D341Med (cell line): ENCODE data around the gene LYPD6B.

ENCODE experiments used
- DNase-seq: peaks from one replicate; pipeline ENCODE4 v3.0.0; 2012; ENCODE audit warnings: low spot score

LYPD6B gene

DNA sequence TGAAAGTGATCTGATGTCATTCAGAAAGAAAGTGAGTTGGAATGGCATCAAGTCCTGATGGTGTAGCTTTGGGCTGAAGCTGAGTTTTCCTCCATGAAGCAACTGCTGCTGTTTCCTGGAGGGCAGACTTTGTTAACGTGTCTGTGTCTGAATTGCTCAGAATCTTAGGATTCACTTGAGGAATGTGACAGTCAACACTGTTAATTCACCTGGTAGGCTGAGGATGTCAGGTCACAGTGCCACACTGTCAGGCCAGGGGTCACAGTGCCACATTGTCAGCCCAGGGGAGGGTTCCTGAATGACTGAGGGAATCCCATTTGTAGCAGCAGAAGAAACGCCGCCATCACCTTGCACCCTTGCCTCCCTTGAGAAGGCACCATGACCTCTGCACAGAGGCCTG, 39.4 kb downstream of the LYPD6B start:
- no peak for DNase-seq

DNA sequence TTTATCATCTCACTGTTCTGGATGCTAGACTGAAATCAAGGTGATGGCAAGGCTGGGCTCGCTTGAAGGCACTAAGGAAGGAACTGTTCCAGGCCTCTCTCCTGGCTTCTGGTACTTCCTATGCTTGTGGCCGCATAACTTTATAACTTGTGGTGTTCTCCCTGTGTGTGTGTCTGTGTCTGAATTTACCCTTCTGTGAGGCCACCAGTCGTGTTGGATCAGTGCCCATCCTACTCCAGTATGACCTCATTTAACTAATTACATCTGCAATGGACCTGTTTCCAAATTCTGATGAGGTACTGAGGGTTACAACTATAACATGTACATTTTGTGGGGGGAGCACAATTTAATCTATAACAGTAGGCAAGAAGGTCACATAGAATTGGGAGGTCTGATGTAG, 41.6 kb downstream of the LYPD6B start:
- no peak for DNase-seq

GRCh38 chr2:149080971-149081370, 42.5 kb downstream of the LYPD6B start:
- no peak for DNase-seq

GRCh38 chr2:149082079-149082478, 43.6 kb downstream of the LYPD6B start:
- DNase-seq, result no peak

DNA sequence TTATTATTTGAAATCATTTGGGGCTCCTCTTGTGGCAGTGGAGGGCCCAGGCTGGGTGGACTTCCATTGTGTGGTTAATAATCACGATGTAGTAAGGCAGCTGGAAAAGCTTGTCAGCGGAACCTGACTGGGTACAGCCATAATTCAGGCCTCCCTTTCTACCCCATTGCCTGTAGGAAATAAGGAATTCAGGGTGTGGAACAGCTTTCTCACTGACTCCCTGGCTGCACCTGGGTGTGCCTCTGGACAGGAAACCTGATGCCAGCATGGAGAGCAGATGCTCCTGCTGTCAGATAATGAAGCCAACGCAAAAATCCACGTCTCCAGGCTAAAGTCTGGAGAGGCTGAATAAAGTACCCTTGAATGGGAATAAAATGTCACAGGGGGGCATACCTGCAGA, 44.2 kb downstream of the LYPD6B start:
- DNase-seq, result no peak

DNA sequence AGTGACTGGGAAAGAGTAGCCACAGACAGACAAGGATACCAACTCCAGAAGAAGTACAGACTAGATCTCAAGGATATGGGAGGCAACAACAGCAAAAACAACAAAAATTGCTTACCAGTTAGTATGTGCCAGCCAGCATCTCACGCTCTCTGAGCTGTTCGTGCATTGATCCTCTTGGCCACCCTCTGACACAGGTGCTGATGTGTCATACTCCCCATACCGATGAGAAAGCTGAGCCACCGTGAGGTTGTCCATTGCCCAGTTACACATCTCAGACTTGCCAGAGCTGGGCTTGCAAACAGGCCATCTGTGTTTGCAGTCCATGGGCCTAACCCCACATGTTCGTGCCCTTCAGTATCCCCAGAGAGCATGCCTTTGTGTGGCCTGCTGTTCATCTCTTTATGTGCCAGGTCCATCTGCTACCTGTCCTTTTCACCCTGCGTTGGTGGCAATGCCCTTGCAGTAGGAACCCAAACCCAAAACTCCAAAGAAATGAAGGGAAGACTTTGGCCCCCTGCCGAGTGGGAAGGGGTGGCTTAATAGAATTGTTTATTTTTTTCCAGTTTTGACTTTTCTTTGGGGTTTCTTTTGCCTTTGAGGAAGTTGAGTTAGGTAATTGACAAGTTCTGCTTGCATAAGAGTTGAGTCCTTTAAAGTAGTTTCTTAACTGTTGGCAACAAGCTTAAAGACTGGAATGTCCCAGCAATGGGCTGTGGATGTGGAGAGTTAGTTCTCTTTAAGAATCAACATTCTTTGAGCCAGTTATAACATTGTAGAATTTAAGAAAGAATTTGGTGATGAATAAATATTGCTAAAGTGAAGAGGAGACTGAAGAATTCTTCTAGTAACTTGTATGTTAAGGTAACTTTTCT, 46.7 kb downstream of the LYPD6B start:
- no peak for DNase-seq

DNA sequence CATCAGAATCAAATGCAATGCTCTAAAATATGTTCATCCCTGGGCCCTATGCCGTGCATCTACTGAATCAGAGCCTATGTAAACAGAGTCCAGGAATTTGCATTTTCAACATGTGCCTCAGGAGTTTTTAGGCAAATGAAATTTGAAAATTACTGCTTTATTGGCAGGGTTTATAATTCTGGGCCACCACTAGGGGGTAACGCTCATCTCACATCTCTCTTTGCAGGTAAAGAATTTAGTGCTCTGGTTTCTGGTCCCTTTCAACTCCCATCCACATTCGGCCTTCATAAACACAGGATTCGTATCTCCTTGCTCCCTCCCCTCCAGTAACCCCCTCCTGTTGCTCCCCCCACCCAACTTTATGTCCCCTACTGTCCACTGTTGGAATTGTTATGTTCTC, 49.3 kb downstream of the LYPD6B start:
- DNase-seq, result no peak

- no peak for DNase-seq
These were observed 50.6 kb downstream of the LYPD6B start for GRCh38 chr2:149089068-149089467.

- DNase-seq, result no peak
These were observed 52.2 kb downstream of the LYPD6B start for GRCh38 chr2:149090706-149091105.

DNA sequence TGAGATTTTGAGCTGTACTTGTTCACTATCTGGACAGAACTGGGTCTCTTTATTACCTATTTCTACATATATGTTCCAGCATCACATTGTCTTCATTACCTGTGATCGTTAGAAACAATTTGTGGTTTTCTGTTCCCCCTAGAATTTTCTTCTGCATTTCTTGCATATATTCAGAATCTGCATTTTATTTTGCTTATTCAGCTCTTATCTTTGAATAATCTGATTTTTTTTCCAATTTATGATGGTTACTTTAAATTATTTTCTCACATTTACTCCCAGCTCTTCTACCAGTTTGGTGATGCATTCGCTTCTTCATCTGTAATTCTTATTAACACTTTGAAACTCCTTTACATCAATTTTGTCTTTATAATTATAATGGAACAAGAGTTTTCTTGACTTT, 55.1 kb downstream of the LYPD6B start:
- no peak for DNase-seq

- no peak for DNase-seq
These were observed 55.9 kb downstream of the LYPD6B start for GRCh38 chr2:149094217-149095015.

GRCh38 chr2:149098701-149099100, 60.2 kb downstream of the LYPD6B start:
- DNase-seq, result no peak

- DNase-seq, result no peak
These were observed 60.8 kb downstream of the LYPD6B start for GRCh38 chr2:149099298-149099697.

DNA sequence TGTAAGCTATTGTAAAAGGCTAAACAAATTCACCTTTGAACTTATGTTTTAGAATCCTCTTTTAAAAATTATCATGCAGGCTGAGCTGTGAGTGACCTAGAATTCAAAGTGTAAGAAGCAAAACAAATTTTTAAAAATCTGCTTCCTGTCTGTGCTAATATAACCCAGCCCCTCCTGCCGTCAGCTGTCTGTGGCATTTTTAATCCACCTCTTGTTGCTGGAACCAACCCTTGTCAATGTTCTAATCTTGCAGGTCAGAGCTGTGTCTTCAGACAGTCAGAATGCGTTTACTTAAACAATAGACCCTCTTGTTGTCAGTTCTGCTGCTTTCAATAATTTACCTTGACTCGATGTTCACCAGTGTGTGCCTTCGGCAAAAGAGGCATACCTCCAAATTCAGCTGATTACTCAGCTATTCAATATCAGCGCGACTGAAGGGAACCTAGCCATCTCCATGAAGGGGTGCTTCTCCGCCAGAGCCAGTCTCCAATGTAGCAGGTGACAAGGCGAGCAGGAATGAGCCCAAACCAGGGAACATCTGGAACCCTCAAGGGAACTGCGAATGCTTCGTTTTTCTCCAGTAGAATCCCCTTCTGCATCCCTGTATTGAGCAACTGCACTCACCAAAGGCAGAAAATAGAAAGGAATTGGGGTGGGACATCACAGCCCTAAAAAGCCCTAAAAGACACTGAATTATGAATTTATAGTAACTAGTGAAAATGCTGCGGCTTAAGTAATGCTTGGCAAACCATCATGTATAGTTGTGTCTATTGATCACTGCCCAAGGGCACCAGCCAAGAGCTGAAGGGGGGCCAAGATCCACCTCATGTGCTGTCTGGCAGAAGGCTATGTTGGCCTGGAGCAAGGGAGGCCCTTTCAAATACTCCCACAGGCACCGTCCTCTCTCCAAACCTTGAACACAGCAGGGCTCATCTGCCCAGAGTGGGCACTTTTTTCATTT, 62.5 kb downstream of the LYPD6B start:
- DNase-seq, result no peak

- DNase-seq, result no peak
These were observed 63.3 kb downstream of the LYPD6B start for GRCh38 chr2:149101818-149102217.

- DNase-seq, result no peak
These were observed 64.7 kb downstream of the LYPD6B start for GRCh38 chr2:149103081-149103620.

- DNase-seq, result no peak
These were observed 65.7 kb downstream of the LYPD6B start for GRCh38 chr2:149104221-149104620.

DNA sequence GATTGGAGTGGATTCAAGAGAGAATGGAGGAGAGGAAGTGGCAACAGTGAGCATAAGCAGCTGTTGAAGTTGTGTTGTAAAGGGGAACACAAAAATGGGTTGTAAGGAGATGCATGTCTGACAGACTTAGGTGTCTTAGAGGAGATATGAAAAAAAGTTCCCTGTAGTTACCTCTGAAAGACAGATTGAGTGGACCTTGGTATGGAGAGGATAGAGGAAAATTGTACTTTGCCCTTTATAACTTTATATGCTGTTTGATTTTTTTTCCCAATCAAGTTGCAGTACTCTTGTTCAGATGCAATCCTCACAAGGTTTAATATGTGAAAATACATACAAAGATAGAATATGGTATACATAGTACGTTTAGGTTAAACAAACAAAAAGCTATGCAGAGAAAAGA, 73.6 kb downstream of the LYPD6B start:
- no peak for DNase-seq

DNA sequence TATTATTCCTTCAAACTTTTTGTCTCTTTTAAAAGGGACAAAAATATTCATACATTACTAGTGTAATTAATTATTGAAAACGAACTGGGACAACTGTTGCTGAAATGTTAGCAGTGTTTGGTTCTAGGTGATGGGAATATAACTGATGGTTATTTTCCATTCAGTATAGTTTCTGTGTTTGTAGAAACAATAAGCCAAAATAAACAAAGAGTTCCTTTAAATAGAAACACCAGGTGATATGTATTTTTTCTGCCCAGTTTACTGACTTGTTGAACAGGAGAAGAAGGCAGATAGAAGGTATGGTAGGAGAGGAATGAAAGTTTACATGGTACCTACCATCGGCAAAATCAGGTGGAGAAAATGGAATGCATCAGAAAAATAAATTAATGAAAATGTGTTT, 74.2 kb downstream of the LYPD6B start:
- no peak for DNase-seq

- no peak for DNase-seq
These were observed 77.3 kb downstream of the LYPD6B start for GRCh38 chr2:149115781-149116180.

GRCh38 chr2:149119368-149119767, 80.9 kb downstream of the LYPD6B start:
- no peak for DNase-seq

DNA sequence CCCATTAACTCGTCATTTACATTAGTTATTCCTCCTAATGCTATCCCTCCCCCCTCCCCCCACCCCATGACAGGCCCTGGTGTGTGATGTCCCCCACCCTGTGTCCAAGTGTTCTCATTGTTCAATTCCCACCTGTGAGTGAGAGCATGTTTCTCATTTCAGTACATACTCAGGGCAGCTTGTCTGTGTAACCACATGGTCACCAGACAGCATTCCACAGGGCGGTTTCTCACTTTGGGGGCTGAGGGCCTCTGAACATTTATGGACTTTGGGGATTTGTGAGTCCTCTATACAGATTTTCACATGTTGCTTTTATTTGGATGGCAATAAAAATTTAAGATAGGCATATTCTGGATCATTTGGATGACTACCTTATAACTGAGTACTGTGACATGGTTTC, 84.0 kb downstream of the LYPD6B start:
- no peak for DNase-seq
